SK-N-SH treated with all-trans-retinoic acid at 6 μM for 48 hours (cell line): ENCODE results near the gene DNAJC9.

Experiments
- ATAC-seq: fragments of 200-7000 bp; cut with Tn5 transposase; 3 replicates; pipeline ENCODE4 v1.9.1; 2020; ENCODE audit warnings: mild to moderate bottlenecking, moderate library complexity
- ARNTL ChIP-seq: fragments of 450-650 bp; formaldehyde crosslinking; IDR thresholded peaks from 2 replicates; pipeline ENCODE4 v1.5.0; 2020; ENCODE audit warnings: low read depth, mild to moderate bottlenecking, moderate library complexity, borderline replicate concordance
- BACH2 ChIP-seq: fragments of 250-450 bp; sonication (Bioruptor Pico); IDR thresholded peaks from 2 replicates; pipeline ENCODE4 v1.9.0; 2021; ENCODE audit warnings: mild to moderate bottlenecking, borderline replicate concordance
- CSDC2 ChIP-seq: fragments of 250-450 bp; sonication (Bioruptor Pico); IDR thresholded peaks from 2 replicates; pipeline ENCODE4 v1.5.0; 2020; ENCODE audit warnings: mild to moderate bottlenecking, moderate library complexity
- ESRRG ChIP-seq: fragments of 250-450 bp; sonication (Bioruptor Pico); IDR thresholded peaks from 2 replicates; pipeline ENCODE4 v1.6.1; 2021; ENCODE audit warnings: mild to moderate bottlenecking
- GLIS3 ChIP-seq: fragments of 250-450 bp; sonication (Bioruptor Pico); IDR thresholded peaks from 2 replicates; pipeline ENCODE4 v1.5.0; 2020; ENCODE audit warnings: mild to moderate bottlenecking, moderate library complexity
- ISL1 ChIP-seq: fragments of 250-450 bp; sonication (Bioruptor Pico); IDR thresholded peaks from 2 replicates; pipeline ENCODE4 v2.1.2; 2022; ENCODE audit warnings: mild to moderate bottlenecking, moderate library complexity
- OSR1 ChIP-seq: fragments of 250-450 bp; sonication (Bioruptor Pico); IDR thresholded peaks from 2 replicates; pipeline ENCODE4 v1.8.0; 2022; ENCODE audit warnings: moderate library complexity, mild to moderate bottlenecking, inconsistent platforms
- PATZ1 ChIP-seq: fragments of 250-450 bp; sonication (Bioruptor Pico); IDR thresholded peaks from 2 replicates; pipeline ENCODE4 v1.8.0; 2020; ENCODE audit warnings: mild to moderate bottlenecking, moderate library complexity, borderline replicate concordance
- POU6F1 ChIP-seq: fragments of 250-450 bp; sonication (Bioruptor Pico); IDR thresholded peaks from 2 replicates; pipeline ENCODE4 v1.8.0; 2021; ENCODE audit warnings: low read depth, mild to moderate bottlenecking, moderate library complexity, borderline replicate concordance
- RARB ChIP-seq: fragments of 250-450 bp; sonication (Bioruptor Pico); IDR thresholded peaks from 2 replicates; pipeline ENCODE4 v1.8.0; 2021; ENCODE audit warnings: mild to moderate bottlenecking, moderate library complexity
- TSHZ2 ChIP-seq: fragments of 250-450 bp; sonication (Bioruptor Pico); IDR thresholded peaks from 2 replicates; pipeline ENCODE4 v1.5.0; 2020; ENCODE audit warnings: mild to moderate bottlenecking, moderate library complexity
- ZC3H10 ChIP-seq: fragments of 250-450 bp; sonication (Bioruptor Pico); IDR thresholded peaks from 2 replicates; pipeline ENCODE4 v1.5.1; 2021; ENCODE audit warnings: mild to moderate bottlenecking, moderate library complexity
- ZFP3 ChIP-seq: fragments of 250-450 bp; sonication (Bioruptor Pico); IDR thresholded peaks from 2 replicates; pipeline ENCODE4 v1.5.0; 2020; ENCODE audit warnings: mild to moderate bottlenecking, moderate library complexity
- ZFP30 ChIP-seq: fragments of 450-650 bp; formaldehyde crosslinking; IDR thresholded peaks from 2 replicates; pipeline ENCODE4 v1.5.0; 2022; ENCODE audit warnings: mild to moderate bottlenecking, moderate library complexity
- ZNF565 ChIP-seq: fragments of 450-650 bp; formaldehyde crosslinking; conservative IDR thresholded peaks from 2 replicates; pipeline ENCODE4 v1.5.0; 2020; ENCODE audit warnings: low read depth, mild to moderate bottlenecking, moderate library complexity
- ZNF70 ChIP-seq: fragments of 450-650 bp; formaldehyde crosslinking; IDR thresholded peaks from 2 replicates; pipeline ENCODE4 v1.5.0; 2020; ENCODE audit warnings: mild to moderate bottlenecking, moderate library complexity
- ZNF8 ChIP-seq: fragments of 450-650 bp; formaldehyde crosslinking; IDR thresholded peaks from 2 replicates; pipeline ENCODE4 v1.5.0; 2020; ENCODE audit warnings: mild to moderate bottlenecking, moderate library complexity
- TF ChIP-seq, protein P1 (sequence below): fragments of 250-450 bp; sonication (Bioruptor Pico); IDR thresholded peaks from 2 replicates; pipeline ENCODE4 v1.5.1; 2021; ENCODE audit warnings: mild to moderate bottlenecking, moderate library complexity

The DNAJC9 gene

DNA sequence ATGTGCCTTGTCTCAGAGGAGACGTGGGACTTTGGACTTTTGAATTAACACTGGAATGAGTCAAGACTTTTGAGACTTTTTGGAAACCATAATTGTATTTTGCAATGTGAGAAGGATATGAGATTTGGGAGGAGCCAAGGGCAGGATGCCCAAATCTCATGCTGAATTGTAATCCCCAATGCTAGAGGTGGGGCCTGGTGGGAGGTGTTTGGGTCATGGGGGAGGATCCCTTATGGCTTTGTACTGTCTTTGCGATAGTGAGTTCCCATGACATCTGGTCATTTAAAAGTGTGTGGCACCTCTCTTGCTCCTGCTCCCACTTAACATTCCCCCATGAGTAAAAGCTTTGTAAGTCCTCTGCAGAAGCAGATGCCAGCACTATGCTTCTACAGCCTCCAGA is 39.2 kb downstream of the DNAJC9 start:
- TF ChIP-seq ESRRG (no peak), GLIS3 (no peak), ARNTL (CRISPR knock-in tag) (no peak), ZFP3 (CRISPR knock-in tag) (no peak), RARB (CRISPR knock-in tag) (no peak), POU6F1 (CRISPR knock-in tag) (no peak), CSDC2 (CRISPR knock-in tag) (no peak), ZNF70 (CRISPR knock-in tag) (no peak), OSR1 (CRISPR knock-in tag) (no peak), ISL1 (CRISPR knock-in tag) (no peak), ZNF8 (CRISPR knock-in tag) (no peak)
- ATAC-seq: no peak

DNA sequence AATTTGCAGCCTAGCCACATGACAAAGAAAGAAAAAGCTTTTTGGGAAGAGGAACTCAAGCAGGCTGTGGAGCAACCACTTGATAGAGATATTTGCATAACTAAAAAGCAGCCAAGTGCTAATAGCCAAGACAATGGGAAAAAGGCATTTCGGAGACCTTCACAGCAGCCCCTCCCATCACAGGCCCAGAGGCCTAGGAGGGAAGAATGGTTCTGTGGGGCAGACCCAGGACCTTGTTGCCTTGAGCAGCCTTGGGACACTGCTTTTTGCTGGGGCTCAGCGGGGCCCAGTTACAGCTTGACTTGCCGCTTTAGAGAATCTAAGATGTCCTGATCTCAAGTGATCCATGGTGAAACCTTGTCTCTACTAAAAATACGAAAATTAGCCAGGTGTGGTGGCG is 40.7 kb downstream of the DNAJC9 start:
- no peak for ATAC-seq
- TF ChIP-seq PATZ1 (CRISPR knock-in tag) (no peak), ESRRG (no peak), ARNTL (CRISPR knock-in tag) (no peak), CSDC2 (CRISPR knock-in tag) (no peak), ZFP30 (no peak), ZNF8 (CRISPR knock-in tag) (no peak), ZC3H10 (CRISPR knock-in tag) (no peak), BACH2 (no peak), TSHZ2 (no peak)
- TF ChIP-seq, protein P1, sequence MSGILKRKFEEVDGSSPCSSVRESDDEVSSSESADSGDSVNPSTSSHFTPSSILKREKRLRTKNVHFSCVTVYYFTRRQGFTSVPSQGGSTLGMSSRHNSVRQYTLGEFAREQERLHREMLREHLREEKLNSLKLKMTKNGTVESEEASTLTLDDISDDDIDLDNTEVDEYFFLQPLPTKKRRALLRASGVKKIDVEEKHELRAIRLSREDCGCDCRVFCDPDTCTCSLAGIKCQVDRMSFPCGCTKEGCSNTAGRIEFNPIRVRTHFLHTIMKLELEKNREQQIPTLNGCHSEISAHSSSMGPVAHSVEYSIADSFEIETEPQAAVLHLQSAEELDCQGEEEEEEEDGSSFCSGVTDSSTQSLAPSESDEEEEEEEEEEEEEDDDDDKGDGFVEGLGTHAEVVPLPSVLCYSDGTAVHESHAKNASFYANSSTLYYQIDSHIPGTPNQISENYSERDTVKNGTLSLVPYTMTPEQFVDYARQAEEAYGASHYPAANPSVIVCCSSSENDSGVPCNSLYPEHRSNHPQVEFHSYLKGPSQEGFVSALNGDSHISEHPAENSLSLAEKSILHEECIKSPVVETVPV (CRISPR knock-in tag): no peak

DNA sequence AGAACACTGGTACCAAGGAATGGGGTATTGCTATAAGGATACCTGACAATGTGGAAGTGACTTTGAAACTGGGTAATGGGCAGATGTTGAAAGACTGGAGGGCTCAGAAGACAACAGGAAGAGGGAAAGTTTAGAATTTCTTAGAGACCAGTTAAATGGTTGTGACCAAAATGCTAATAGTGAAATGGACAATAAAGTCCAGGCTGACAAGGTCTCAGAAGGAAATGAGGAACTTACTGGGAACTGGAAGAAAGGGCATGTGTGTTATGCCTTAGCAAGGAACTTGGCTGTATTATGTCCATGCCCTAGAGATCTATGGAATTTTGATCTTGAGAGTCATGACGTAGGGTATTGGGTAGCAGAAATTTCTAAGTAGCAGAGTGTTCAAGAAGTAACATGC is 41.2 kb downstream of the DNAJC9 start:
- TF ChIP-seq BACH2 (no peak), ZC3H10 (CRISPR knock-in tag) (no peak), CSDC2 (CRISPR knock-in tag) (no peak), PATZ1 (CRISPR knock-in tag) (no peak), TSHZ2 (no peak), ZNF565 (CRISPR knock-in tag) (no peak), ISL1 (CRISPR knock-in tag) (no peak), RARB (CRISPR knock-in tag) (no peak), ESRRG (no peak), GLIS3 (no peak)
- ATAC-seq: no peak
